Measurements from ENCODE around the gene IGFALS.

IGFALS gene

GRCh38 chr16:1781758-1782407 is 11.6 kb downstream of the IGFALS start:
- TF ChIP-seq, protein P1, sequence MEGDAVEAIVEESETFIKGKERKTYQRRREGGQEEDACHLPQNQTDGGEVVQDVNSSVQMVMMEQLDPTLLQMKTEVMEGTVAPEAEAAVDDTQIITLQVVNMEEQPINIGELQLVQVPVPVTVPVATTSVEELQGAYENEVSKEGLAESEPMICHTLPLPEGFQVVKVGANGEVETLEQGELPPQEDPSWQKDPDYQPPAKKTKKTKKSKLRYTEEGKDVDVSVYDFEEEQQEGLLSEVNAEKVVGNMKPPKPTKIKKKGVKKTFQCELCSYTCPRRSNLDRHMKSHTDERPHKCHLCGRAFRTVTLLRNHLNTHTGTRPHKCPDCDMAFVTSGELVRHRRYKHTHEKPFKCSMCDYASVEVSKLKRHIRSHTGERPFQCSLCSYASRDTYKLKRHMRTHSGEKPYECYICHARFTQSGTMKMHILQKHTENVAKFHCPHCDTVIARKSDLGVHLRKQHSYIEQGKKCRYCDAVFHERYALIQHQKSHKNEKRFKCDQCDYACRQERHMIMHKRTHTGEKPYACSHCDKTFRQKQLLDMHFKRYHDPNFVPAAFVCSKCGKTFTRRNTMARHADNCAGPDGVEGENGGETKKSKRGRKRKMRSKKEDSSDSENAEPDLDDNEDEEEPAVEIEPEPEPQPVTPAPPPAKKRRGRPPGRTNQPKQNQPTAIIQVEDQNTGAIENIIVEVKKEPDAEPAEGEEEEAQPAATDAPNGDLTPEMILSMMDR (conservative IDR thresholded peaks at IDR 0.05) = no peak
- peak overlapping the region; percentile 77 for H3K27ac ChIP-seq

- H3K27ac ChIP-seq = peak overlapping the region; percentile 77
- TF ChIP-seq, protein P1 (conservative IDR thresholded peaks at IDR 0.05) = no peak
Observed at GRCh38 chr16:1781254-1781653, 12.3 kb downstream of the IGFALS start.

DNA sequence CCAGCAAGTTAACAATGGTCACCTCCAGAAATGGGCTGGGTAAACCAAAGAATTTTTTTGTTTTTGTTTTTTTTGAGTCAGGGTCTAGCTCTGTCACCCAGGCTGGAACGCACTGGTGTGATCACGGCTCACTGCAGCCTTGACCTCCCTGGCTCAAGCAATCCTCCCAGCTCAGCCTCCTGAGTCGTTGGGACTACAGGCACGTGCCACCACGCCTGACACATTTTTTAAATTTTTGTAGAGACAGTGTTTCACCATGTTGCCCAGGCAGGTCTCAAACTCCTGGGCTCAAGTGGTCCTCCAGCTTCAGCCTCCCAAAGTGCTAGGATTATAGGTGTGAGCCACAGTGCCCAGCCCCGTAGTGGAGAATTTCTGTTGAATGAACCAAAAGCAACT is 12.8 kb downstream of the IGFALS start:
- peak overlapping the region; percentile 77 for H3K27ac ChIP-seq
- TF ChIP-seq, protein P1 (conservative IDR thresholded peaks at IDR 0.05) = no peak

DNA sequence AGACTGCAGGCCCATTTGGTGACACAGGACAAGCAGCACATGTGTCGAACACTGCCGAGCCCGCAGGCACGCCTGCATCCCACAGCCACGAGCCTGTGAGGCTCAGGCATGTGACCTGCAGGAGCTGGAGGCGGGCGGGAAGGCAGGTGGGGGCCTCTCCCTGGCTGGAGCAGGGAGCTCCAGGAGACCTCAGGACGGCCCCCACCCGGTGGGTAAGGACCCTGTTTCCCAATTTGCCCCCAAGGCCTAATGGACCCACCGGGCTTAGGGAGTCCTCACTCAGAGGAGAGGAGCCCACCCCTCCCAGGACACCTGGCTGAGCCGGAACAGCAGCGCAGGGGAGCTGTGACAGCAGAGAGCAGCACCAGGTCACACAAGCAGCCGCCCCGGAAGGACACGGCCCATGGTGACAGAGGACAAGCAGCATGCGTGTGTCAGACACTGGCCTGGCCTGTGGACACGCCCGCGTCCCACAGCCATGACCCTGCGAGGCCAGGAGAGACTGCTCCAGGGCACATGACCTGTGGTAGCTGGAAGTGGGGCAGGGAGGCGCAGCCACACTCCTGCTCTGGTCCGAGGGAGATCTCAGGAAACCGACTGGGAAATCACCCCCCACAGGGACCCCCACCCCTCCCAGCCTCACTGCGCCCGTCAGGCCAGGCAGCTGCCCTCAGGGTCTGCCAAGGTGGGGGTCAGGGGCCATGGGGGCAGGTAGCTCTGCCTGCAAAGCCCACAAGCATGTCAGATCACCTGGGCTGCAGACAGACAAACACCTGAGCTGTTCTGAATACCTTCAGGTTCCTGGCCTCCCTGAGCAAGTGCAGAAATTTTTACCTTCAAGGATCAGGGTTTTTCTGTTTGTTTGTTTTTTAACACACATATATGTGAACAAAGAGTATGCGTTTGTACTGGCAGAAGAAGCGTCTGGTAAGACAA is 13.5 kb downstream of the IGFALS start:
- TF ChIP-seq, protein P1 (conservative IDR thresholded peaks at IDR 0.05) = no peak
- H3K27ac ChIP-seq = peak overlapping the region; percentile 77

- H3K27ac ChIP-seq = peak overlapping the region; percentile 77
- TF ChIP-seq, protein P1 (conservative IDR thresholded peaks at IDR 0.05) = no peak
Observed at GRCh38 chr16:1779234-1779701, 14.2 kb downstream of the IGFALS start.

DNA sequence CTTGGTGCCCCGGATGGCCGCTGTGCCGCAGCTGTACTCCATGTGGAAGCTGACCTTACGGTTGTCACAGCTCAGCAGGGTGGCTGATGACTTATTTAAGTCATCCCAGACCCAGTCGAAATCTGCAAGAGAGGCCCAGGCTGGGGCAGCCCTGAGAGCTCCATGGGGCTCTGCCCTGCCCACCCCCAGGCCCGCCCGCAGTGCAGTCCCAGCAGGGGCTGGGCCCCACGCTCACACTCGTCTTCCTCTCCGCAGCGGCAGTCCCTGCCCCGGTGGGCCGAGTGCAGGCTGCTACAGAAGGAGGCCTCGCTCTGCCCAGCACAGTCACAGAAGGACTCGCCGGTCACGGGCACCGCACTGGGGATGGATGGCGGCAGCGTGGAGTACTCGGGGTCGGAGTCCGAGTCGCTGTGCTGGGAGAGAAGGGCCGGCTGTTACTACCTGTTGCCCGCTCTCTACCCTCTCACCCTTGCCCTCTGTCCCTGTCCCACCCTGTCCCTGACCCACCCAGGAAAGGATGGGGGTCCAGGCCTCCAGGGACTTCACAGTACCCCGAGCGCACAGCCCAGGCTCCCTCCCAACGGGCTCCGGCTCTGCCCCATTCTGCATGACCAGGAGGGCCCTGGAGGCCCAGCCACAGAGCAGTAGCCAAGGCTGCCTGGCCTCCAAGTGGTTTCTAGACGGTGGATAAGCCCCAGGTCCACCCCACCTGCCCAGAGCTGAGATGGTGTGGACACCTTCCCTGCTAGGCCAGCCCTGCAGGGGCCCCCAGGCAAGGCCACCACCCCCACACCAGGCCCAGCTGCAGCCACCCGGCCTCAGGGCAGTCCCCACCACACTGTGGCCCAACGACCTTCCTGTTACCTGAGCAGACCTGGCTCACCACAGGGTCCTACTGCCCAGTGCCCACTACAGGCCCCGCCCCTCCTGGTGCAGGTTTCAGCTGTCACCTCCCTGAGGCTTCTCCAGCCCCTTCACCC is 15.0 kb downstream of the IGFALS start:
- H3K27ac ChIP-seq = peak overlapping the region; percentile 77; the same call in 1 of the 2 replicates
- TF ChIP-seq, protein P1 (conservative IDR thresholded peaks at IDR 0.05) = no peak
